ENCODE data around the gene SNX6. TPM values are rescaled to one million over a fixed set of nuclear protein-coding genes. Genes with fewer than 3 reads are reported as not detected.

The SNX6 gene
- total and polyA plus RNA-seq, 9 of the 15 experiments (the other 6 are each of a cell fraction or from before 2014, with no cell fraction given): 34.6 to 111 (median 57.5) TPM

GRCh38 chr14:34539407-34540180 lies 90.4 kb downstream of the SNX6 start, which contains the start of gene EAPP (continued):
- TF ChIP-seq MAFG (tag; conservative IDR thresholded peaks at IDR 0.05): no peak
- no peak for TF ChIP-seq ZNF224 (CRISPR knock-in tag; IDR thresholded peaks at IDR 0.05)
- TF ChIP-seq PTTG1 (tag; IDR thresholded peaks at IDR 0.05; ENCODE audit: low read depth): no peak
- TF ChIP-seq TEAD4 (IDR thresholded peaks at IDR 0.05; ENCODE audit: low read length): no peak
- no peak for TF ChIP-seq TEAD4 (CRISPR knock-in tag; IDR thresholded peaks at IDR 0.05; ENCODE audit: borderline replicate concordance)
- no peak for TF ChIP-seq BRCA1 (IDR thresholded peaks at IDR 0.05)
- no peak for TF ChIP-seq BRCA1 (CRISPR knock-in tag; IDR thresholded peaks at IDR 0.05)
- TF ChIP-seq ILK (tag; IDR thresholded peaks at IDR 0.05; ENCODE audit: borderline replicate concordance, low read depth): no peak
- no peak for TF ChIP-seq HNRNPLL (IDR thresholded peaks at IDR 0.05; ENCODE audit: low read depth, low read length, poor library complexity, severe bottlenecking)
- peak; percentile 54; the same call in 1 of the 2 replicates for TF ChIP-seq SIN3B (IDR thresholded peaks at IDR 0.05; ENCODE audit: low read depth)
- TF ChIP-seq SMAD3 (CRISPR knock-in tag; conservative IDR thresholded peaks at IDR 0.05): no peak
- TF ChIP-seq SREBF1 (IDR thresholded peaks at IDR 0.05; ENCODE audit: borderline replicate concordance, low read depth, low read length): no peak
- TF ChIP-seq ZC3H4 (CRISPR knock-in tag; IDR thresholded peaks at IDR 0.05; ENCODE audit: borderline replicate concordance): no peak; the same call in 1 of the 2 replicates
- no peak for TF ChIP-seq ATF3 (IDR thresholded peaks at IDR 0.05)
- TF ChIP-seq ATF3 (CRISPR knock-in tag; conservative IDR thresholded peaks at IDR 0.05): no peak
- TF ChIP-seq ZNF280A (IDR thresholded peaks at IDR 0.05; ENCODE audit: low read depth, partially characterized antibody): no peak
- TF ChIP-seq ASH1L (IDR thresholded peaks at IDR 0.05; ENCODE audit: borderline replicate concordance, low read depth, partially characterized antibody): no peak
- no peak for TF ChIP-seq MCM7 (IDR thresholded peaks at IDR 0.05)
- TF ChIP-seq KLF1 (tag; IDR thresholded peaks at IDR 0.05): no peak
- TF ChIP-seq DDX20 (tag; IDR thresholded peaks at IDR 0.05; ENCODE audit: low read depth): no peak
- TF ChIP-seq HMGXB4 (CRISPR knock-in tag; IDR thresholded peaks at IDR 0.05): no peak
- no peak for TF ChIP-seq SMARCA4 (IDR thresholded peaks at IDR 0.05)
- TF ChIP-seq KLF13 (tag; IDR thresholded peaks at IDR 0.05; ENCODE audit: borderline replicate concordance, low read depth): no peak
- TF ChIP-seq TRIM28 (IDR thresholded peaks at IDR 0.05): no peak
- peak; percentile 85 for TF ChIP-seq POLR2A (conservative IDR thresholded peaks at IDR 0.05)
- TF ChIP-seq ZFP36 (IDR thresholded peaks at IDR 0.05; ENCODE audit: low read depth, low read length, partially characterized antibody): no peak
- TF ChIP-seq CBX8 (IDR thresholded peaks at IDR 0.05; ENCODE audit: borderline replicate concordance, extremely low read depth, low read depth, low read length, poor library complexity, severe bottlenecking): no peak

Measured in K562 (cell line).